Measurements from ENCODE around the gene ADGRE1. TPM values are rescaled to one million over a fixed set of nuclear protein-coding genes. Genes with fewer than 3 reads are reported as not detected.

The ADGRE1 gene
- total RNA-seq, 4 donors from 2014 or later: 0.13 TPM; not detected in 3

GRCh38 chr19:6876748-6877147 lies 10.6 kb upstream of the ADGRE1 start:
- H3K9me3 ChIP-seq: peaks cover 0 to 24% (median 0%) of the 10 kb centered on the region in 3 donors
- H3K27me3 ChIP-seq: peaks cover 64% of the 10 kb centered on the region
- no peaks in the 10 kb centered on the region for H3K4me1 ChIP-seq
- WGBS, 2 donors (ENCODE audit: low coverage in 1 of 2): 47 to 68% methylated on average over 5 to 7 of the region's 7 CpGs
- no peak overlapping the region for H3K27ac ChIP-seq
- TF ChIP-seq CTCF (IDR thresholded peaks at IDR 0.05) (no peak), POLR2AphosphoS5 (IDR thresholded peaks at IDR 0.05) (no peak)
- ATAC-seq: no peak
- no peak overlapping the region for H3K4me3 ChIP-seq
- H3K36me3 ChIP-seq: no peaks in the 10 kb centered on the region

GRCh38 chr19:6877766-6878165 lies 9.6 kb upstream of the ADGRE1 start:
- Histone ChIP-seq H3K9me3 (peaks cover 0 to 24% (median 0%) of the 10 kb centered on the region in 3 donors), H3K36me3 (no peaks in the 10 kb centered on the region), H3K27me3 (peaks cover 64% of the 10 kb centered on the region), H3K4me3 (no peak overlapping the region), H3K4me1 (no peaks in the 10 kb centered on the region), H3K27ac (no peak overlapping the region)
- TF ChIP-seq EP300 (IDR thresholded peaks at IDR 0.05): no peak
- TF ChIP-seq POLR2AphosphoS5 (IDR thresholded peaks at IDR 0.05): no peak
- TF ChIP-seq POLR2A (IDR thresholded peaks at IDR 0.05): no peak
- TF ChIP-seq CTCF (IDR thresholded peaks at IDR 0.05): no peak
- ATAC-seq: no peak
- 86 to 90% methylated on average over 3 to 4 of the region's 4 CpGs for WGBS, 2 donors (ENCODE audit: low coverage in 1 of 2)

- Histone ChIP-seq H3K27me3 (peaks cover 38% of the 10 kb centered on the region), H3K36me3 (no peaks in the 10 kb centered on the region), H3K4me1 (no peaks in the 10 kb centered on the region), H3K9me3 (peaks cover 0 to 27% (median 0%) of the 10 kb centered on the region in 3 donors), H3K27ac (no peak overlapping the region), H3K4me3 (no peak overlapping the region)
- no peak for ATAC-seq
- TF ChIP-seq EP300 (IDR thresholded peaks at IDR 0.05) (no peak), POLR2A (IDR thresholded peaks at IDR 0.05) (no peak), POLR2AphosphoS5 (IDR thresholded peaks at IDR 0.05) (no peak), CTCF (IDR thresholded peaks at IDR 0.05) (no peak)
- whole genome bisulfite sequencing, 2 donors (ENCODE audit: low coverage in 1 of 2): 66 to 85% methylated on average over 2 to 6 of the region's 7 CpGs
Observed at GRCh38 chr19:6886277-6886897, 992 bp upstream of the ADGRE1 start.

GRCh38 chr19:6888967-6889366 lies 1.6 kb downstream of the ADGRE1 start:
- WGBS, 2 donors (ENCODE audit: low coverage in 1 of 2): 91 to 97% methylated on average over 2 of the region's 2 CpGs
- no peak overlapping the region for H3K27ac ChIP-seq
- H3K9me3 ChIP-seq: peaks cover 0 to 27% (median 0%) of the 10 kb centered on the region in 3 donors
- TF ChIP-seq CTCF (IDR thresholded peaks at IDR 0.05) (no peak), POLR2A (IDR thresholded peaks at IDR 0.05) (no peak), POLR2AphosphoS5 (IDR thresholded peaks at IDR 0.05) (no peak), EP300 (IDR thresholded peaks at IDR 0.05) (no peak)
- no peaks in the 10 kb centered on the region for H3K4me1 ChIP-seq
- no peak overlapping the region for H3K4me3 ChIP-seq
- H3K27me3 ChIP-seq: peaks cover 37% of the 10 kb centered on the region
- no peak for ATAC-seq
- H3K36me3 ChIP-seq: no peaks in the 10 kb centered on the region

- Histone ChIP-seq H3K4me1 (no peaks in the 10 kb centered on the region), H3K4me3 (no peak overlapping the region), H3K36me3 (no peaks in the 10 kb centered on the region), H3K9me3 (peaks cover 0 to 41% (median 0%) of the 10 kb centered on the region in 3 donors), H3K27ac (no peak overlapping the region), H3K27me3 (peaks cover 41% of the 10 kb centered on the region)
- 27 to 57% methylated on average over 2 to 3 of the region's 3 CpGs for WGBS, 2 donors (ENCODE audit: low coverage in 1 of 2)
- TF ChIP-seq POLR2A (IDR thresholded peaks at IDR 0.05) (no peak), CTCF (IDR thresholded peaks at IDR 0.05) (no peak), POLR2AphosphoS5 (IDR thresholded peaks at IDR 0.05) (no peak), EP300 (IDR thresholded peaks at IDR 0.05) (no peak)
- ATAC-seq: no peak
Observed at GRCh38 chr19:6890401-6890913, 3.1 kb downstream of the ADGRE1 start.
